ENCODE data around the gene TMEM89. TPM values are rescaled to one million over a fixed set of nuclear protein-coding genes. Genes with fewer than 3 reads are reported as not detected.
A peak's percentile ranks its signal among the peaks of the same experiment; 100 is the strongest.

The TMEM89 gene
- total RNA-seq, 1 experiment from 2014 or later, result 0.74 TPM

- Histone ChIP-seq H3K79me1 (ENCODE audit: insufficient read depth, low read depth, low read length, poor library complexity, severe bottlenecking) (no peaks in the 10 kb centered on the region), H3K23me2 (ENCODE audit: insufficient read length, low read depth, low read length, poor library complexity, severe bottlenecking) (no peaks in the 10 kb centered on the region), H3K18ac (ENCODE audit: insufficient read length, low read depth, low read length) (no peak overlapping the region), H2BK20ac (ENCODE audit: low read depth, low read length, poor library complexity, severe bottlenecking) (no peak overlapping the region), H2BK5ac (ENCODE audit: insufficient read length, low read length) (no peak overlapping the region), H3K9ac (ENCODE audit: extremely low read depth, insufficient read length, low read length) (no peak overlapping the region), H2BK120ac (ENCODE audit: low read depth, low read length, poor library complexity, severe bottlenecking) (no peak overlapping the region), H3K4me1 (ENCODE audit: insufficient read depth, low read length) (no peaks in the 10 kb centered on the region; the same call in 1 of the 2 replicates), H3K4me2 (ENCODE audit: insufficient read depth, insufficient read length, low read length) (no peak overlapping the region), H3K4ac (ENCODE audit: low read depth, low read length) (no peak overlapping the region), H2AK5ac (ENCODE audit: insufficient read length, low read length) (no peak overlapping the region), H3K9me3 (ENCODE audit: control insufficient read depth, low read depth, low read length) (no peaks in the 10 kb centered on the region), H3K27me3 (ENCODE audit: insufficient read depth, low read length) (no peaks in the 10 kb centered on the region), H3T11ph (ENCODE audit: low read length) (no peak overlapping the region), H3K56ac (ENCODE audit: insufficient read length, low read depth, low read length) (no peak overlapping the region), H2BK15ac (ENCODE audit: low read depth, low read length) (no peak overlapping the region), H4K5ac (ENCODE audit: insufficient read length, low read depth, low read length) (no peak overlapping the region), H4K20me1 (ENCODE audit: control insufficient read depth, insufficient read depth, insufficient read length) (no peaks in the 10 kb centered on the region), H3K14ac (ENCODE audit: insufficient read depth, low read length) (no peak overlapping the region), H2BK12ac (ENCODE audit: insufficient read length, low read depth, low read length) (no peak overlapping the region), H3K79me2 (ENCODE audit: insufficient read depth, low read length) (no peaks in the 10 kb centered on the region), H3K23ac (ENCODE audit: insufficient read length, low read depth, low read length) (no peak overlapping the region), H2AFZ (ENCODE audit: low read length) (no peak overlapping the region), H3K27ac (ENCODE audit: insufficient read length, low read depth, low read length) (no peak overlapping the region), H4K8ac (replicated peaks; ENCODE audit: insufficient read length, low read depth, low read length) (no peak overlapping the region), H4K91ac (ENCODE audit: insufficient read length, low read depth, low read length) (no peak overlapping the region)
- Mint-ChIP-seq H3K27me3 (ENCODE audit: low read depth) (peaks cover 1% of the 10 kb centered on the region; the same call in 1 of the 2 replicates), H3K36me3 (ENCODE audit: insufficient read depth in 1 of 3, low read depth in 3 of 3) (peaks cover 50 to 84% (median 80%) of the 10 kb centered on the region in 3 experiments), H3K4me1 (peaks cover 5 to 9% of the 10 kb centered on the region in 2 experiments), H3K4me3 (no peak overlapping the region), H3K27ac (peak overlapping the region in 2 of 3 experiments; percentile 30 to 53; a peak in 3 of 7 replicates), H3K9me3 (no peaks in the 10 kb centered on the region)
- DNase-seq, result no peak
- no CpG with 5 or more reads among the region's 13 CpGs for WGBS (ENCODE audit: extremely low coverage, insufficient read length, low lambda C conversion rate)
- TF ChIP-seq CTCF (conservative IDR thresholded peaks at IDR 0.05), result no peak
Observed at GRCh38 chr3:48628277-48629017, 6.9 kb upstream of the TMEM89 start.

Data from H9 (cell line).